HG03066 (cell line): ENCODE results near the gene ATF5.

Experiments
- ATAC-seq: cut with Tn5 transposase; IDR thresholded peaks from one replicate; pipeline ENCODE4 v1.9.1; 2021; ENCODE audit warnings: low read depth; ENCODE audit not compliant: unreplicated experiment

The ATF5 gene, protein sequence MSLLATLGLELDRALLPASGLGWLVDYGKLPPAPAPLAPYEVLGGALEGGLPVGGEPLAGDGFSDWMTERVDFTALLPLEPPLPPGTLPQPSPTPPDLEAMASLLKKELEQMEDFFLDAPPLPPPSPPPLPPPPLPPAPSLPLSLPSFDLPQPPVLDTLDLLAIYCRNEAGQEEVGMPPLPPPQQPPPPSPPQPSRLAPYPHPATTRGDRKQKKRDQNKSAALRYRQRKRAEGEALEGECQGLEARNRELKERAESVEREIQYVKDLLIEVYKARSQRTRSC

DNA sequence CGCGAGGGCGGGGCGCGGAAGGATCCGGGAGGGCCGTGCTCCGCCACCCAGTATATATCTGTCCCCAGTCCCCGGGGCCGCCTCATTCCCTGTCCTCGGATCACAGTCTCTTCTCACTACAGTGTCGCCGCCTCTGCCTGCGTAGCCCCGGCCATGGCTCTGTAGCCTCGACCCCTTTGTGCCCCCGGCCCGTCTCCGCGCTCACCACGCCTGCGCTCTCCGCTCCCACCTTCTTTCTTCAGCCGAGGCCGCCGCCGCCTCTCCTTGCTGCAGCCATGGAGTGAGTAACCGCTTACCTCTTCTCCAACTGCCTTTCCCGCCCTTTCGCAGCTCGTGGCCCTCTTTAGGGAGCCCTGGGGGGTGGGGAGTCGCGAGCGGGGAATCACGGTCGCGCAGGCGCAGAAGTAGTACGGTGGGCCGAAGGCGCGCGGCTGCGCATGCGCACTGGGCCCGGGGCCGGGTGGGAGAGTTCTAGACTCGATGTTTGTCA, at the start of gene ATF5, which contains the start of gene NUP62:
TSS of gene ATF5 (plus strand) at position 85 of the 490 bp plus-strand sequence. CDS start 1,646 bp downstream, outside the sequence.
TSS of gene NUP62 (minus strand) at position 384 of the 490 bp plus-strand sequence. CDS start 19,697 bp downstream, outside the sequence.
- peak; percentile 38 for ATAC-seq

DNA sequence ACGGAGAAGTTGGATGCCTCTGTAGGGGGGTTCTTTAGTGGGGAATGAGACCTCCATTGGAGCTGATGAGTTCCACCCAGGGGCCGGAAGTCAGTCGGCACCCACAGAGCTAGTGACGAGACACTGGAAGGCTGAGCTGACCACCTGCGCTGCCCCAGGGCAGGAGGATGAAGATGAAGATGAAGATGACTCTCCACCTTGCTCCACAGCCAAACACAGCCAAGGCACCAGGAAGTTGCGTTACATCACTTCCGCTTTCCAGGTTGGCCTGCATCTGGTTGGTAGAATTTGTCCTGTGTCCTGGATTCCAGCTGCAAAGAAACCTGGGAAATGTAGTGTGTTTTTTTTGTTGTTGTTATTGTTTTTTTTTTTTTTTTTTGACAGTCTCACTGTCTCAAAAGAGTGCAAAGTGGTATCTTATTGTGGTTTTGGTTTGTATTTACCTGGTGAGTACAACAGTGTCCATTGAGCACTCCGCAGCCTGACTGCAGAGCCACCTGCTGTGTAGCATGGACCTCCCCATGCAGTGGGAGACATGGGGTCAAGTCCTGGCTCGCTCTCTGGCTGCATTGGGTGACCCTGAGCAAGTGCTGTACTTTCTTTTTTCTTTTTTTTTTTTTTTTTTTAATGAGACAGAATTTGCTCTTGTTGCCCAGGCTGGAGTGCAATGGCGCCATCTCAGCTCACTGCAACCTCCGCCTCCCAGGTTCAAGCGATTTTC, 49.6 kb upstream of the ATF5 start:
- no peak for ATAC-seq

DNA sequence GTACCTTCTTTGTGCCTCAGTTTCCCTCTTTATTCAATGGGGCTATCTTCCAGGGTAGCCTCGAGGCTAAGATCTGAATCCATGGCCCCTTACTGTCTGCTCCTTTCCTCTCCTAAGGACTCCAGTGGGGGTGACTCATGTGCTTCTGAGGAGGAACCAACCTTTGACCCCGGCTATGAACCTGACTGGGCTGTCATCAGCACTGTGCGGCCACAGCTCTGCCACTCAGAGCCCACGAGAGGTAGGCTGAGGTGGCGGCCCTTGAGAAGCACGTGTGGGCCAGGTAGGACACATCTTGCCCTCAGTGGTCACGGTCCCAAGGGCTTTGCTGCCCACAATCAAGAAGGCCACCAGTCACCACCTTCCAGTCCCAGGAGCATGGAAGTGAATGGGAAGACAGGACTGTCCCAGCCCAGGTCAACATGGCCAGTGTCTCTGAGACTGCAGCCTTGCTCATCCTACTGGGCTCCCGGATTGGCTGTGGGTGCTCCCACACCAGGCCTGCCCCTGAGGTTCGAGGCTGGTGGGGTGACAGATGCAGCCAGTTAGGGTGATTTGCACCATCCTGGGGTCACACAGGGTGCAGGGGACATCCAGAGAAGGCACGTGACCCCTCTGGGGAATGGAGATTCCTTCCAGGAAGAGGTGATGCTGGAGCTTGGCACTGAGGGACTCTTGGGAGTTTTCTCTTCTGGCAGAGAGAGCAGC, 48.7 kb upstream of the ATF5 start:
- ATAC-seq, result no peak

DNA sequence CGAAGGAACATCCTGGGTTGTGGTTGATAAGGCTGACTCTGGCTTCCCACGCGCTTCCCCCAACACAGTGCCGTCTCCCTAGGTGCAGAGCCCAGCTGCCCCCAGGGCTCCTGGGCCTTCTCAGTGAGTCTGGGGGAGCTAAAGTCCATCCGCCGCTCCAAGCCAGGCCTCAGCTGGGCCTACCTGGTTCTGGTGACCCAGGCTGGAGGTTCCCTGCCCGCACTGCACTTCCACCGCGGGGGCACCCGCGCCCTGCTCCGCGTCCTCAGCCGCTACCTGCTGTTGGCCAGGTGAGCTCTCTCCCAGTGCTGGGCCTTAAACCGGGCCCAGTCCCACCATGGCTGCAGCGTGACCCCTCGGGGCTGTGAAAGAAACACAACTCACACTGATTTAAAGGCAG, 47.8 kb upstream of the ATF5 start:
- ATAC-seq, result no peak

DNA sequence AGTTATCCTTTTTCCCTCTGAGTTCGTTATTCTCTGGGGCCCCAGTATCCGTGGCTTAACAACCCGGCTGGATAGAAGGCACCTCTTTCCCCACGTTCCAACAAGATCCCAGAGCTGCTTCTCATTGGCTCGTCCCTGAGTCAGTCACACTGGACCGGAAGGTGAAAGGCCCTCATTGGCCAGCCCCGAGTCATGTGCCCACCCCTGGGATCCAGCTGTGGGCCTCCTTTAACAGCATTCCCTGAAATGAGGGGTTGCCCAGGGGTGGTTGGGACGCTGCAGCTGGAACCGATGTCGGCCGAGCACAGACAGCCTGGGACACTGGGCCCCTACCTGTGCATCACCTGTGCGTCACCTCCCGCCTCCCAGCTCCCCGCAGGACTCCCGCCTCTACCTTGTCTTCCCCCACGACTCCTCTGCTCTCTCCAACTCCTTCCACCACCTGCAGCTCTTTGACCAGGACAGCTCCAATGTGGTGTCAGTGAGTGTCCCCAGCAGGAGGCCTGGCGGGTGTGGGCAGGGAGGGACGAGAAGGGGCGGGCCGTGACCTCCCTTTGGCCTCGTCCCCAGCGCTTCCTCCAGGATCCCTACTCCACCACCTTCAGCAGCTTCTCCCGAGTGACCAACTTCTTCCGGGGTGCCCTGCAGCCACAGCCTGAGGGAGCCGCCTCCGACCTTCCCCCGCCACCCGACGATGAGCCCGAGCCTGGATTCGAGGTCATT, 47.2 kb upstream of the ATF5 start:
- no peak for ATAC-seq

DNA sequence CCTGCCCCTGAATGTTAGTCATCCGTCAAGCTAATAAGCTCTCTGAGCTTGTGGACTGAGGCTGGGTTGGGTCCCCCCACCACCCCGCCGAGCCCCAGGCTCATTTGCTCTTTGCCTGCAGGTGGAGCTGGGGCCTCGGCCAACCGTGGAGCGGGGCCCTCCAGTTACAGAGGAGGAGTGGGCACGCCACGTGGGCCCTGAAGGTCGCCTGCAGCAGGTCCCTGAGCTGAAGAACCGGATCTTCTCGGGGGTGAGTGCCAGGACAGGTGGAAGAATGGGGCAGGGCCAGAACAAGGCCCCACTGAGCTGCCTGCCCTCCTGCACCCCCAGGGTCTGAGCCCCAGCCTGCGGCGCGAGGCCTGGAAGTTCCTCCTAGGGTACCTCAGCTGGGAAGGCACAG, 46.4 kb upstream of the ATF5 start:
- ATAC-seq, result no peak

DNA sequence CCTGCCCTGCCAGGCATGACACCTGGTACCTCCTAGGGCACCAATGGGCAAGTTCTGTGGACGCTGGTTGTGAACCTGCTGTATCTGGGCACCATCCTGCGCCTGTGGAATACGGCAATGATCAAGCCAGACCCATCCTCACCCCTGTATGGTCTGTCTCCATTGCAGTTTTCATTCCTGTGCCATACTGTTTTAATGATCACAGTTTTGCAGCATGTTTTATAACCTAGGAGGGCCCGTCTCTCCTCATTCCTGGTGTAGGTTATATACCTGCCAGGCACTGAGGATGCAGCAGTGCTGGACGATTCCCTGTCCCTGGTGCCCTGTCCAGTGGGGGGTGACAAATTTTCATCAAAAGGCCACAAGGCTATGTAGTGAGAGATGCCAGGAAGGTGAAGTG, 45.9 kb upstream of the ATF5 start:
- no peak for ATAC-seq

DNA sequence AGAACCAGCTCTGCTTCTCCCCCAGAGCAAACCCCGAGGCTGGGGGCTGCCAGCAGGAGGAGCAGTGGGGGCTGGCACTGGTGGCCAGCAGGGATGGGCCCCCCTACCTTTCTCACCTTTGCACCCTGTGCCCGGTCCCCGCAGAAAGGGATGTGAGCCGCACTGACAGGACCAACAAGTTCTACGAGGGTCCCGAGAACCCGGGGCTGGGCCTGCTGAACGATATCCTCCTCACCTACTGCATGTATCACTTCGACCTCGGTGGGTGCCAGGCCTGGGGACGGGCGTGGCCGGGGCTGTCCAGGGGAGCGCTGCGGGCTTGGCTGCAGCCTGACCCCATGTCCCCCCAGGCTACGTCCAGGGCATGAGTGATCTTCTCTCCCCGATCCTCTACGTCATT, 44.9 kb upstream of the ATF5 start:
- ATAC-seq, result no peak

DNA sequence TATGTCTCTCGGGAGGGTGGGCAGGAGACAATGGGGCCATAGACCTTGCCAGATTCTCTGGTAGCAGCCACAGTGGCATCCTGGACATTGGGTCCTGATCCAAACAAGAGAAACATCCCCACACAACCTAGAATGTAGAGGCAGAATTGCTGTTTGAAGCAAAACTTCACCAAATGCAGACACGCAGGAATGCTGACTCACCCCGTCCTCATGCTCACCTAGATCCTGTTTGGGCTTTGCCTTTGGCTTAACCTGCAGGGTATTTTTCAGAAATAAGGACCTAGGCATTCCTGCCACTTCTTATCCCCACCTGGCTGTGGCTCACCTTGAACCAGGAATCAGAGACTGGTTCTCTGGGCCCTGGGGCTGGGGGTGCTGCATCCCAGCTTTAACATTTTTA, 44.2 kb upstream of the ATF5 start:
- no peak for ATAC-seq

DNA sequence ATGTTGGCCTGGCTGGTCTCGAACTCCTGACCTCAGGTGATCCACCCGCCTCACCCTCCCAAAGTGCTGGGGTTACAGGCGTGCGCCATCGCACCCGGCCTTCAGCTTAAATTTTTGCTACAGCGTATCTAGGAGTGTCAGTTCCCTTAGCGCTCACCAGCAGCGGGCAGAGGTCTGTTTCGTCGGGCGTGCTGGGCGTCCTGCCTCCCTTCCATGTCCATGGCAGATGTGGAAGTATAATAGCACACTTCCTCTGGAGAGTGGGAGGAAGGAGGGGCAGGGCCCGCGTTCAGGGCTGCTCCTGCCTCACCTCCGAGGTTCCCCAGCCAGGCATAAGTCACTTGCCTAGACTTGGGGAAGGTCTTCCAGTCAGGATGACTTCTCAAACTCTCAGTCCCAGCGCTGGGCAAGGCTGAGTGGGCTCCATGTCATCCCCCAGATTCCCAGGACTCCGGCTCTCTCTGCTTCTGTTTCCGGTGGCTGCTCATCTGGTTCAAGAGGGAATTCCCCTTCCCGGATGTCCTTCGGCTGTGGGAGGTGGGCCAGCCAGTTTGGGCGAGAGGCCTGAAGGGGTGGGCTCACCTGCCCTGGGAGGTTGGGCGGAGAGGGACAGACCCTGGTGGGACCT, 41.9 kb upstream of the ATF5 start:
- ATAC-seq, result no peak

DNA sequence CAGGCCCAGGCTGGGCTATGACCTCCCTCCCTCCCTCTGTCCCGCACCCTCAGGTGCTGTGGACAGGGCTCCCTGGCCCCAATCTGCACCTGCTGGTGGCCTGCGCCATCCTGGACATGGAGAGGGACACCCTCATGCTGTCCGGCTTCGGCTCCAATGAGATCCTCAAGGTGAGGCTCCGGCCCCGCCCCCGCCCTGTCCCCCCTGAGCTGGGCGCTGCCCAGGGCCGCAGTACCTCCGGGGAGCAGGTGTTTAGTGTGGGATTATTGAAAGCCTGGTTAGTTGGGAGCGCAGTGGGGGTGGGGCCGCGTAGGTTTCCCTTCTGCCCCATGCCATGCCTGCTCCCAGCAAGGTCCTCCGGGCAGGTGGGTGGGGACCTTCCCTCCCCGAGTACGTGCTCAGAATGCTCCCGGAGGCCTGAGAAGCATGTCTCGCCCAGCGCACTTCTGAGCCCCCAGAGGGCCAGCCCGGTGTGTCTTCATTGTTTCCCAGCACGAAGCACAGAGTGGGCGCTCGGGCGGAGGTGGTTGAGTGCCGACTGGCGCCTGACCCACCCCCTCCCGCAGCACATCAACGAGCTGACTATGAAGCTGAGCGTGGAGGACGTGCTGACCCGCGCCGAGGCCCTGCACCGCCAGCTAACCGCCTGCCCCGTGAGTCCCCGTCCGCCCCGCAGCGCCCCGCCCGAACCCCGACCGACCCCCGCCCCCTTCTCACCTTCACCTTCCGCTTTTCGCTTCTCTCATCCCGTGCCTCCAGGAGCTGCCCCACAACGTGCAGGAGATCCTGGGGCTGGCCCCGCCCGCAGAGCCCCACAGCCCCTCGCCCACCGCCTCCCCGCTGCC, 41.1 kb upstream of the ATF5 start:
- ATAC-seq, result no peak

DNA sequence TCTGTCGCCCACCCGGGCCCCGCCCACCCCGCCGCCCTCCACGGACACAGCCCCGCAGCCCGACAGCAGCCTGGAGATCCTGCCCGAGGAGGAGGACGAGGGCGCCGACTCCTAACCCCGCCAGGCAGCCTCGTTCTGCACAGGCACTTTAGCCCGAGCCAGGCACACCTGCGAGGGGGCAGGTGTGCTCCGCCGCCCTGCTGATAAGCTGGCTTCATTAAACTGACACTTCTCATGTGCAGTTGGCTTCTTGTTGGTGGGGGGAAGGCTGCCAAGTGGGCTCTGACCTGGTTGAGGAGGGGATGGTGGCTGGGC, 40.5 kb upstream of the ATF5 start:
- no peak for ATAC-seq

DNA sequence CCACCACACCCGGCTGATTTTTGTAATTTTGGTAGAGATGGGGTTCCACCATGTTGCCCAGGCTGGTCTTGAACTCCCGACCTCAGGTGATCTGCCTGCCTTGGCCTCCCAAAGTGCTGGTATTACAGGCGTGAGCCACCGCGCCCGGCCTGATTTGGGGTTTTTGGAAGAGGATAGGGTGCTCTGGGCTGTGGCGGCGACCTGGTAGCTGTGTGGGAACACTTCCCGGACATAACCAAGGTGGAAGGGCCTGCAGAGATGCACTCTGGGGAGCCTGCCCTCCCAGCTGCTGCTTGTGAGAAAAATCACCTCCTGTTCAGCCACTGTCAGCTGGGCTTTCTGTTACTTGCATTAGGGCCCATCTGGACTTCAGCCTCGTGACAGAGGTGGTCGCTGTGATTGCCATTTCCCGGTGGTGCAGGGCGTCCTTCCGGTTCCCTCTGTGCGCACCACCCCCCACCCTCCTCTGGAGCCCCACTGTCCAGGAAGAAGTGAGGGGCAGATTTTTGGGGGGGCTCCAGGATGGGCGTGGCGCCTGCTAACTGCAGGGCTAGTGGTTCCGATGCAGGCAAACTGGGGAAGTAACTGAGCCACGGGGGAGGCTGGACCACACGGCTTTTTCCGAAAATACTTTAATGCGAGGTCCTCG, 39.8 kb upstream of the ATF5 start:
- ATAC-seq, result no peak

DNA sequence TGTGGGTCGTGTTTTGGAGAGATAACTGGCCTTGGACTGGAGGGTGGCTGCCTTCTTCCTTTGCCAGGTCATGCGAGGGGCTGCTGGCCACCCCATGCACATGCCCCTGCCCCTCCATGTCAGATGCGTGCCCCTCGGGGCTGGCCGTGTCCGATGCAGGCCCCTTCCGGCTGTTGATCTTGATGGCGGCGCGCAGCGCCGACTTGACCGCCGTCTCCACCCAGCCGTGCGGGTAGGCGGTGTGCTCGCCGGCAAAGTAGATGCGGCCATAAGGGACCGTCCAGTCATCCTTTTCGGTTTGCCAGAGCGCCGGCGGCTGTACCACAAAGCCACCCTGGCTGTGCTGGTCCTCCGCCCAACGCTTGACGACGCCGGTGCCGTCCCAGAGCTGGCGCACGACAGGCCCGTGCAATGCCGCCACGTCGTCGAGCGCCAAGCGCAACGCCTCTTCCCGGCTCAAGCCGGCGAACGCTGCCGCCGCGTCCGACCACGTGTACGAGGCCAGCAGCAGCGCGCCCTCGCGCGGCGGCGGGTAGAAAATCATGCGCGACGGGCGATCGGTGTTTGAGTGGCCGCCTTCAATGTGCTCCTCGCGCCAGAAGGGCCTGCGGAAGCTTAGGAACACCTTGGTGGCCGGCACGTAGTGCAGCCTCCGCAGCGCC, 39.2 kb upstream of the ATF5 start:
- no peak for ATAC-seq

DNA sequence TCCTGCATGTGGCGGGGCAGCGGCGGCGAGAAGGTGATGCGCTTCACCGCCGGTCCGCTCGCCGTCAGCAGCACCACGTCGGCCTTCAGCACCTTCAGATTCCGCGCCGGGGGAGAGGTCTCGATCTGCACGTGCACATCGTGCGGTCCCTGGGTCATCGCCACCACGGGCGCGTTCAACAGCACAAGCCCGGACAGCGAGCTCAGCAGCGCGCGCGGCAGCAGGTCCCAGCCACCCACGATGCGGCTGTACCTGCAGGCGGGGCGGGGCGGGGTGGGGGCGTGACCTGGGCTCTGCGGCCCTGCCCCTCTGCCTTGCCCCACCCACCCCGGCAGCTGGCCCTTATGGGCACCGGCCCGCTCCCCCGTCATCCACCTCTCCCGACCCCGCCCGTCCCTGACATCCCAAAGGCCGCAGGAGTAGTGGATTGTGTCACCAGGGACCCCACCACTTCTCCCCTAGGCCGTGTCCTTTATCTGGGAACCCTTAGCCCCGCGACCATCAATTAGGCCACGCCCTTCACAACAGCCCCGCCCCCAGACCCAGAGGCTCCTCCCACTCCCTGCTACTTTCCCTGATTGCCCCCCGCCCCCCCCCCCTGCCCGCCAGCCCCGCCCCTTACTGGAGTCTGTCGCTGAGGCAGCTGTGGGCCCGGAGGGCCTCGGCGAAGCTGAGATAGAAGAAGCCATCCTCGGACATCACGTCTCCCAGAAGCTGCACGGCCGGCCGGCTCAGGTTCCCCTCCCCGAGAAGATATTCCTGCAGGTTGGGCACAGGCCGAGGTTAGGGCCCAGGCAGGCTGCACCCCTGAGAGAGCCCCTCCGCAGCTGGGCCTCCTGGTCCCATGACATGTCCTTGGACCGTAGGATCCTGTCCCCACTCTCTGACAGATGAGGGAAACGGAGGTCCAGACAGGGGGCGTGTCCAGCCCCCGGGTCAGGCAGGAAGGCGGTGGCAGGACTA, 38.4 kb upstream of the ATF5 start:
- ATAC-seq, result no peak

DNA sequence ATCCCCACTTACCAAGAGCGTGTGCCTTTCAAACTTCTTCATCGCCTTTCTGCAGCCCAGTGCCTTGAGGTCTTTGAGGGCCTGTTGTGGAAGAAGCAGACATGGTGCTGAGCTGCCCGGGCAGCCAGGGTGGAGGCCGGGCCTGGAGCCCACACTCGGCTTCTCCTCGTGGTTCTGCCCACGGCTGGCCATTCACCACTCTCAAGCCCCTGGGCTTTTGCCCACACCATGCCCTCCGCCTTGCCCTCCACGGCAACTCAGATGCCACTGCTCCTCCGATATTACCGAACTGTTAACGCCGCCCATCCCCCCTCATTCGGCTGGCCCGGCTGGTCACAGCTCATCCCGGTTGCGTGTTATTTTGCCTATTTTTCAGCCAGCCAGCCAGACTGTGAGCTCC, 37.6 kb upstream of the ATF5 start:
- no peak for ATAC-seq

DNA sequence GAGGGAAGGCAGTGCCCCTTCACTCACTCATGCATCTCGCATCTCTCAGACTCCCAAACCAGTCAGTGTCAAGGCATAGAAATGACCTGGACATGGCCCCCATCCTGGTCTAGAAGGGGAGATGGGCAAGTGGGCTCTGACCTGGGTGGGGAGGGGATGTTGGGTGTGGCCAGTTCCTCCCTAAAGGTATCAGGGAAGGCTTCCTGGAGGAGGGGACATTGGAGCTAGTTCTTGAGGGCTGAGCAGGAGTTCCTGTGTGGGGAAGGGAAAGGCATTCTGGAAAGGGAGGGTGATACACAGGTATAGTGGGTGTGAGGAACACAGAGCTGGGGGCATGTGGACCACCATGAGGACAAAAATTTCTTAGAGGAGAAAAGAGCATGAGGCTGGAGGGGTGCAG, 36.3 kb upstream of the ATF5 start:
- no peak for ATAC-seq
